SK-N-SH (cell line): Measurements from ENCODE around the gene SLC7A1. TPM values are rescaled to one million over a fixed set of nuclear protein-coding genes. Genes with fewer than 3 reads are reported as not detected.
A peak's percentile ranks its signal among the peaks of the same experiment; 100 is the strongest.

Experiments used
- CTCF ChIA-PET: fragments of 300-600, 350-600 bp; formaldehyde crosslinking; extraction: SDS; loops from one replicate; lab custom pipeline; 2021; lab: Yijun Ruan, JAX
- POLR2A ChIA-PET: fragments of 350-600 bp; sonication (Branson Sonifier 250); formaldehyde crosslinking; extraction: SDS; loops from one replicate; lab custom pipeline; 2020; ENCODE audit warnings: antibody characterized with exemption, inconsistent platforms; lab: Yijun Ruan, JAX
- DNase-seq: peaks from one replicate; pipeline ENCODE4 v3.0.0; 2012
- H2AFZ ChIP-seq: fragments of 200-600 bp; sonication (generic); 2 replicates; pipeline ENCODE4 v1.8.1; 2016; ENCODE audit warnings: antibody characterized with exemption, mild to moderate bottlenecking, low read depth
- H3F3A ChIP-seq: fragments of 200-600 bp; sonication (generic); replicated peaks from 2 replicates; pipeline ENCODE3; 2016; ENCODE audit warnings: antibody characterized with exemption, mild to moderate bottlenecking; ENCODE audit not compliant: insufficient read depth
- H3K27ac ChIP-seq, 2 experiments: fragments of 200-500 bp in 1 of 2; fragments of 200-600 bp in 1 of 2; sonication (Bioruptor generic) in 1 of 2; sonication (generic), shearing (Covaris generic) in 1 of 2; 2 replicates each; pipeline versions ENCODE4 v1.5.1 to v1.6.1; 2014 to 2016; ENCODE audit warnings: low read depth in 2 of 2, inconsistent platforms in 1 of 2, low read length in 1 of 2, mild to moderate bottlenecking in 1 of 2, mixed read lengths in 1 of 2
- H3K27me3 ChIP-seq: fragments of 200-600 bp; sonication (generic), shearing (Covaris generic); 2 replicates; pipeline ENCODE4 v1.6.1; 2016; ENCODE audit warnings: mixed run types; ENCODE audit not compliant: insufficient read depth
- H3K36me3 ChIP-seq, 2 experiments: fragments of 200-500 bp in 1 of 2; fragments of 200-600 bp in 1 of 2; sonication (Bioruptor generic) in 1 of 2; sonication (generic) in 1 of 2; replicated peaks in 1 of 2; 2 replicates each; pipeline versions ENCODE3 to v1.5.1; 2014 to 2016; ENCODE audit warnings: low read length in 1 of 2, mild to moderate bottlenecking in 1 of 2; ENCODE audit not compliant: insufficient read depth in 2 of 2, control insufficient read depth in 1 of 2
- H3K4me1 ChIP-seq, 2 experiments: fragments of 200-500 bp in 1 of 2; fragments of 200-600 bp in 1 of 2; sonication (Bioruptor generic) in 1 of 2; sonication (generic), shearing (Covaris generic) in 1 of 2; 2 replicates each; pipeline versions ENCODE4 v1.5.1 to v1.6.1; 2014 to 2016; ENCODE audit warnings: low read depth in 1 of 2, low read length in 1 of 2, mixed run types in 1 of 2; ENCODE audit not compliant: insufficient read depth in 2 of 2, control insufficient read depth in 1 of 2
- H3K4me2 ChIP-seq: fragments of 200-600 bp; sonication (generic), shearing (Covaris generic); 2 replicates; pipeline ENCODE4 v1.6.1; 2017; ENCODE audit warnings: mixed run types
- H3K4me3 ChIP-seq, 2 experiments: fragments of 200-500 bp in 1 of 2; fragments of 200-600 bp in 1 of 2; sonication (Bioruptor generic) in 1 of 2; sonication (generic), shearing (Covaris generic) in 1 of 2; 2 replicates each; pipeline versions ENCODE4 v1.5.1 to v1.8.1; 2014 to 2016; ENCODE audit warnings: low read depth in 2 of 2, inconsistent platforms in 1 of 2, low read length in 1 of 2, mild to moderate bottlenecking in 1 of 2, mixed read lengths in 1 of 2, moderate library complexity in 1 of 2
- H3K79me2 ChIP-seq: fragments of 200-600 bp; sonication (generic); 2 replicates; pipeline ENCODE4 v1.8.1; 2017; ENCODE audit warnings: mild to moderate bottlenecking; ENCODE audit not compliant: insufficient read depth
- H3K9ac ChIP-seq: fragments of 200-600 bp; sonication (generic); 2 replicates; pipeline ENCODE4 v1.6.1; 2017; ENCODE audit warnings: mixed run types
- H3K9me2 ChIP-seq: fragments of 200-600 bp; sonication (generic); 2 replicates; pipeline ENCODE4 v1.6.1; 2017; ENCODE audit warnings: mixed run types
- H3K9me3 ChIP-seq: fragments of 200-600 bp; sonication (generic); 2 replicates; pipeline ENCODE4 v1.6.1; 2017; ENCODE audit warnings: mixed run types, mild to moderate bottlenecking, moderate library complexity
- H4K20me1 ChIP-seq: fragments of 200-600 bp; sonication (generic); 2 replicates; pipeline ENCODE4 v1.6.1; 2017; ENCODE audit warnings: mild to moderate bottlenecking, mixed run types; ENCODE audit not compliant: insufficient read depth
- ELF1 ChIP-seq: IDR thresholded peaks from 2 replicates; pipeline ENCODE4 v1.4.0; 2012
- EP300 ChIP-seq, 2 experiments: IDR thresholded peaks; 2 replicates each; pipeline versions ENCODE4 v1.4.0 to v1.6.1; 2012; ENCODE audit warnings: borderline replicate concordance in 1 of 2, low read depth in 1 of 2, low read length in 1 of 2
- EZH2phosphoT487 ChIP-seq: fragments of 200-600 bp; sonication (generic); IDR thresholded peaks from 2 replicates; pipeline ENCODE4 v1.6.1; 2017; ENCODE audit warnings: low read depth, mixed run types, mild to moderate bottlenecking, antibody characterized with exemption, moderate library complexity, borderline replicate concordance
- FOSL2 ChIP-seq: IDR thresholded peaks from 2 replicates; pipeline ENCODE4 v1.4.0; 2012; ENCODE audit warnings: low read depth, mild to moderate bottlenecking, moderate library complexity, borderline replicate concordance
- FOXJ3 ChIP-seq: sonication (generic); formaldehyde crosslinking; IDR thresholded peaks from 2 replicates; pipeline ENCODE4 v1.5.1; 2020; ENCODE audit warnings: mild to moderate bottlenecking, missing genetic modification reagents
- GABPA ChIP-seq: IDR thresholded peaks from 2 replicates; pipeline ENCODE4 v1.4.0; 2012; ENCODE audit warnings: low read depth, mild to moderate bottlenecking
- IRF3 ChIP-seq: fragments of 150-350 bp; IDR thresholded peaks from 2 replicates; pipeline ENCODE4 v1.6.1; 2016; ENCODE audit warnings: mild to moderate bottlenecking, low read depth, low read length
- JUND ChIP-seq: IDR thresholded peaks from 2 replicates; pipeline ENCODE4 v1.4.0; 2012
- MXI1 ChIP-seq: IDR thresholded peaks from 2 replicates; pipeline ENCODE4 v1.6.1; 2012; ENCODE audit warnings: mild to moderate bottlenecking, low read depth, low read length, improper control_type of control experiment
- NFIC ChIP-seq: IDR thresholded peaks from 2 replicates; pipeline ENCODE4 v1.4.0; 2012; ENCODE audit warnings: borderline replicate concordance
- PBX3 ChIP-seq: IDR thresholded peaks from 2 replicates; pipeline ENCODE4; 2012
- POLR2AphosphoS5 ChIP-seq: IDR thresholded peaks from 2 replicates; pipeline ENCODE4 v1.6.1; 2012; ENCODE audit warnings: low read depth, low read length
- RCOR1 ChIP-seq: fragments of 150-350 bp; IDR thresholded peaks from 2 replicates; pipeline ENCODE4 v1.6.1; 2017; ENCODE audit warnings: antibody characterized with exemption, low read length
- RXRA ChIP-seq: IDR thresholded peaks from 2 replicates; pipeline ENCODE4 v1.4.0; 2012; ENCODE audit warnings: low read depth, mild to moderate bottlenecking, borderline replicate concordance
- SIN3A ChIP-seq: IDR thresholded peaks from 2 replicates; pipeline ENCODE4 v1.6.1; 2012; ENCODE audit warnings: low read depth, mild to moderate bottlenecking, low read length, moderate library complexity, borderline replicate concordance
- TCF12 ChIP-seq: IDR thresholded peaks from 2 replicates; pipeline ENCODE4 v1.4.0; 2012
- TEAD4 ChIP-seq: IDR thresholded peaks from 2 replicates; pipeline ENCODE4 v1.4.0; 2012; ENCODE audit warnings: mild to moderate bottlenecking, borderline replicate concordance; ENCODE audit not compliant: insufficient read depth
- USF2 ChIP-seq: fragments of 150-350 bp; IDR thresholded peaks from 2 replicates; pipeline ENCODE4 v1.6.1; 2017; ENCODE audit warnings: antibody characterized with exemption, low read length, low read depth, borderline replicate concordance
- ZBTB33 ChIP-seq: IDR thresholded peaks from 2 replicates; pipeline ENCODE4 v1.4.0; 2012; ENCODE audit warnings: low read depth, borderline replicate concordance
- polyA plus RNA-seq, 3 experiments: library from polyadenylated mRNA; depleted of rRNA; stranded (reverse); fragments of >200 nt; gene quantifications; 2 replicates each; pipeline ENCODE4 v1.2.3, GENCODE V29; 2012

Gene SLC7A1
- polyA plus RNA-seq, 1 of the 3 experiments (the other 2 are of a cell fraction) = 14.0 TPM

GRCh38 chr13:29619995-29620394, 24.5 kb upstream of the SLC7A1 start:
- Histone ChIP-seq H3K4me1 (peaks cover 0 to 11% of the 10 kb centered on the region in 2 experiments; a peak in 1 of 4 replicates), H3F3A (peaks cover 33% of the 10 kb centered on the region), H3K4me3 (no peak overlapping the region), H3K27ac (peak overlapping the region; percentile 48 to 80; a peak in 3 of 4 replicates), H3K36me3 (no peaks in the 10 kb centered on the region), H3K4me2 (peak overlapping the region; percentile 20; the same call in 1 of the 2 replicates), H3K27me3 (no peaks in the 10 kb centered on the region), H2AFZ (peak overlapping the region; percentile 48), H3K9me3 (no peaks in the 10 kb centered on the region), H3K79me2 (no peaks in the 10 kb centered on the region), H4K20me1 (no peaks in the 10 kb centered on the region), H3K9ac (peak overlapping the region; percentile 46; the same call in 1 of the 2 replicates), H3K9me2 (no peaks in the 10 kb centered on the region)
- ChIA-PET POLR2A (no interaction called here), CTCF (interaction anchor here (0.9 kb wide), 1 partner anchor 31 kb away, joined by 3 read pairs; no protein-coding TSS in a partner anchor)
- TF ChIP-seq POLR2AphosphoS5 (peak; percentile 29; the same call in 1 of the 2 replicates), TEAD4 (peak; percentile 83; the same call in 1 of the 2 replicates), SIN3A (no peak), JUND (peak; percentile 74), ELF1 (no peak), RXRA (peak; percentile 31; the same call in 1 of the 2 replicates), USF2 (no peak), FOXJ3 (CRISPR knock-in tag) (no peak), IRF3 (no peak), MXI1 (no peak), TCF12 (peak; percentile 68), EZH2phosphoT487 (no peak), NFIC (0 out of 2 replicates have a peak, but pooled peaks have one; percentile 9), RCOR1 (no peak), ZBTB33 (no peak), FOSL2 (peak; percentile 58), PBX3 (peak; percentile 54), GABPA (no peak), EP300 (IDR thresholded peaks at IDR 0.05; ENCODE audit: borderline replicate concordance in 1 of 2, low read depth in 1 of 2, low read length in 1 of 2) (peak in 1 of 2 experiments; percentile 77; a peak in 2 of 4 replicates)
- DNase-seq = no peak
